HepG2 (cell line): ENCODE results near the gene PHACTR1. TPM values are rescaled to one million over a fixed set of nuclear protein-coding genes. Genes with fewer than 3 reads are reported as not detected.
A peak's percentile ranks its signal among the peaks of the same experiment; 100 is the strongest.

Experiments used
- DPF2 ChIP-seq: sonication (generic); formaldehyde crosslinking; IDR thresholded peaks from 2 replicates; pipeline ENCODE4 v1.4.0; 2020; ENCODE audit warnings: mild to moderate bottlenecking, low read depth, missing genetic modification reagents, borderline replicate concordance
- HMG20A ChIP-seq: IDR thresholded peaks from 2 replicates; pipeline ENCODE4 v1.6.1; 2016; ENCODE audit warnings: borderline replicate concordance
- MAZ ChIP-seq, 2 experiments: sonication (generic) in 1 of 2; formaldehyde crosslinking in 1 of 2; IDR thresholded peaks; 2 replicates each; pipeline versions ENCODE4 v1.5.0 to v1.6.1; 2012 to 2020; ENCODE audit warnings: low read depth in 2 of 2, mild to moderate bottlenecking in 2 of 2, borderline replicate concordance in 1 of 2, improper control_type of control experiment in 1 of 2, low read length in 1 of 2, missing genetic modification reagents in 1 of 2, moderate library complexity in 1 of 2
- PRDM15 ChIP-seq: sonication (generic); formaldehyde crosslinking; IDR thresholded peaks from 2 replicates; pipeline ENCODE4 v1.4.0; 2020; ENCODE audit warnings: missing genetic modification reagents
- ZNF512B ChIP-seq: sonication (generic); formaldehyde crosslinking; IDR thresholded peaks from 2 replicates; pipeline ENCODE4 v1.5.1; 2020; ENCODE audit warnings: missing genetic modification reagents, mild to moderate bottlenecking, borderline replicate concordance
- ZNF7 ChIP-seq: IDR thresholded peaks from 2 replicates; pipeline ENCODE4 v1.6.1; 2016; ENCODE audit warnings: missing biosample characterization, missing genetic modification reagents
- polyA plus RNA-seq, 8 experiments: library from polyadenylated mRNA; depleted of rRNA in 3 of 8; stranded (reverse) in 7 of 8; unstranded in 1 of 8; fragments of >200 nt; fragmentation: Illumina TruSeq in 4 of 8; extraction: Trizol in 4 of 8; gene quantifications; 2 replicates each; pipeline versions ENCODE4 v1.2.1 to v1.2.3, GENCODE V29; 2011 to 2016; ENCODE audit warnings: low read depth in 4 of 8, missing spikeins in 1 of 8, mixed read lengths in 1 of 8; ENCODE audit not compliant: insufficient read depth in 1 of 8
- total RNA-seq, 5 experiments: library from RNA; depleted of rRNA; stranded (reverse); fragments of >200 nt; fragmentation: Illumina TruSeq; extraction: Trizol; gene quantifications; 2 replicates each; pipeline ENCODE4 v1.2.3, GENCODE V29; 2016; ENCODE audit warnings: low read depth in 1 of 5
- TF ChIP-seq, protein P1 (sequence below): sonication (generic); formaldehyde crosslinking; IDR thresholded peaks from 2 replicates; pipeline ENCODE4 v1.4.0; 2020; ENCODE audit warnings: mild to moderate bottlenecking, missing genetic modification reagents
- TF ChIP-seq, protein P2 (sequence below): sonication (generic); formaldehyde crosslinking; IDR thresholded peaks from 2 replicates; pipeline ENCODE4 v1.5.0; 2020; ENCODE audit warnings: mild to moderate bottlenecking, missing genetic modification reagents, borderline replicate concordance

The PHACTR1 gene
- total and polyA plus RNA-seq, 2 of the 13 experiments (the other 11 are each of a cell fraction or from before 2014, with no cell fraction given): 0.09 TPM; not detected in 1

GRCh38 chr6:13289789-13290318, 573.3 kb downstream of the PHACTR1 start (continued):
- TF ChIP-seq, protein P1, sequence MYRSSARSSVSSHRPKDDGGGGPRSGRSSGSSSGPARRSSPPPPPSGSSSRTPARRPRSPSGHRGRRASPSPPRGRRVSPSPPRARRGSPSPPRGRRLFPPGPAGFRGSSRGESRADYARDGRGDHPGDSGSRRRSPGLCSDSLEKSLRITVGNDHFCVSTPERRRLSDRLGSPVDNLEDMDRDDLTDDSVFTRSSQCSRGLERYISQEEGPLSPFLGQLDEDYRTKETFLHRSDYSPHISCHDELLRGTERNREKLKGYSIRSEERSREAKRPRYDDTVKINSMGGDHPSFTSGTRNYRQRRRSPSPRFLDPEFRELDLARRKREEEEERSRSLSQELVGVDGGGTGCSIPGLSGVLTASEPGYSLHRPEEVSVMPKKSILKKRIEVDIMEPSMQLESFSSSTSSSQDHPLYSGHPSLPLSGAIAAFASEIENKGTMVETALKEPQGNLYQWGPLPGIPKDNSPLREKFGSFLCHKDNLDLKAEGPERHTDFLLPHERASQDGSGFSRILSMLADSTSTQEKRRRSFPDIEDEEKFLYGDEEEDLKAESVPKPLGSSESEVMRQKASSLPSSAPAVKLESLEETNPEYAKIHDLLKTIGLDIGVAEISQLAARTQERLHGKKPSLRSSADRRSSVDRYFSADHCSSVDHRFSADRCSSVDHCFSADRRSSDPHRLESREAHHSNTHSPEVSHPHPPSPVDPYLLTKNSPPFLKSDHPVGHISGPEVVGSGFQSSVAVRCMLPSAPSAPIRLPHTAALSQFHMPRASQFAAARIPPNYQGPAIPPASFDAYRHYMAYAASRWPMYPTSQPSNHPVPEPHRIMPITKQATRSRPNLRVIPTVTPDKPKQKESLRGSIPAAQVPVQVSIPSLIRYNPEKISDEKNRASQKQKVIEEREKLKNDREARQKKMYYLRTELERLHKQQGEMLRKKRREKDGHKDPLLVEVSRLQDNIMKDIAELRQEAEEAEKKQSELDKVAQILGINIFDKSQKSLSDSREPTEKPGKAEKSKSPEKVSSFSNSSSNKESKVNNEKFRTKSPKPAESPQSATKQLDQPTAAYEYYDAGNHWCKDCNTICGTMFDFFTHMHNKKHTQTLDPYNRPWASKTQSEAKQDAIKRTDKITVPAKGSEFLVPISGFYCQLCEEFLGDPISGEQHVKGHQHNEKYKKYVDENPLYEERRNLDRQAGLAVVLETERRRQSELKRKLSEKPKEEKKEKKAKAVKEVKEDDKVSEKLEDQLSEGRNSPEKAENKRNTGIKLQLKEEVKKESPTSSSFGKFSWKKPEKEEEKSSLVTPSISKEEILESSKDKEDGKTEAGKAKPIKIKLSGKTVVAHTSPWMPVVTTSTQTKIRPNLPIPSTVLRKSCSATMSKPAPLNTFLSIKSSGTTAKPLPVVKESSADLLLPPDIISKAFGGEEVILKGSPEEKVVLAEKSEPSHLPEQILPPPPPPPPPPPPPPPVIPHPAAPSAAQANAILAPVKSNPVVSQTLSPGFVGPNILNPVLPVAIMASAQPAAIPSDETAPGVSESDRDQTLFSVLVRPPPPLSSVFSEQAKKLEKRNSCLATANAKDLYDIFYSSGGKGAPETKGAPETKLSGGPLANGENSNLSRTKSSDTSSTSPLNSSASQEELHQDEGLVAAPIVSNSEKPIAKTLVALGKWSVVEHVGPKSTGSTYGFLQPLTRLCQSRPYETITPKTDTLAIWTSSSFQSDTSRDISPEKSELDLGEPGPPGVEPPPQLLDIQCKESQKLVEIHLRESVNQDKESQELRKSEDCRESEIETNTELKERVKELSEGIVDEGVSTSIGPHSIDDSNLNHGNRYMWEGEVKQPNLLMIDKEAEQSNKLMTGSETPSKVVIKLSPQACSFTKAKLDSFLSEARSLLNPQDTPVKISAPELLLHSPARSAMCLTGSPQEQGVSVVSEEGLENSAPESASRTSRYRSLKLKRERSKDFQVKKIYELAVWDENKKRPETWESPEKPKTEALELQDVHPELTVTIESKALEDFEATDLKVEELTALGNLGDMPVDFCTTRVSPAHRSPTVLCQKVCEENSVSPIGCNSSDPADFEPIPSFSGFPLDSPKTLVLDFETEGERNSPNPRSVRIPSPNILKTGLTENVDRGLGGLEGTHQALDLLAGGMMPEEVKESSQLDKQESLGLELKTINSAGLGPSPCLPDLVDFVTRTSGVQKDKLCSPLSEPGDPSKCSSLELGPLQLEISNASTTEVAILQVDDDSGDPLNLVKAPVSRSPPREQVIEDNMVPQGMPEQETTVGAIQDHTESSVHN (CRISPR knock-in tag): no peak
- no peak for TF ChIP-seq PRDM15 (CRISPR knock-in tag)
- TF ChIP-seq, protein P2, sequence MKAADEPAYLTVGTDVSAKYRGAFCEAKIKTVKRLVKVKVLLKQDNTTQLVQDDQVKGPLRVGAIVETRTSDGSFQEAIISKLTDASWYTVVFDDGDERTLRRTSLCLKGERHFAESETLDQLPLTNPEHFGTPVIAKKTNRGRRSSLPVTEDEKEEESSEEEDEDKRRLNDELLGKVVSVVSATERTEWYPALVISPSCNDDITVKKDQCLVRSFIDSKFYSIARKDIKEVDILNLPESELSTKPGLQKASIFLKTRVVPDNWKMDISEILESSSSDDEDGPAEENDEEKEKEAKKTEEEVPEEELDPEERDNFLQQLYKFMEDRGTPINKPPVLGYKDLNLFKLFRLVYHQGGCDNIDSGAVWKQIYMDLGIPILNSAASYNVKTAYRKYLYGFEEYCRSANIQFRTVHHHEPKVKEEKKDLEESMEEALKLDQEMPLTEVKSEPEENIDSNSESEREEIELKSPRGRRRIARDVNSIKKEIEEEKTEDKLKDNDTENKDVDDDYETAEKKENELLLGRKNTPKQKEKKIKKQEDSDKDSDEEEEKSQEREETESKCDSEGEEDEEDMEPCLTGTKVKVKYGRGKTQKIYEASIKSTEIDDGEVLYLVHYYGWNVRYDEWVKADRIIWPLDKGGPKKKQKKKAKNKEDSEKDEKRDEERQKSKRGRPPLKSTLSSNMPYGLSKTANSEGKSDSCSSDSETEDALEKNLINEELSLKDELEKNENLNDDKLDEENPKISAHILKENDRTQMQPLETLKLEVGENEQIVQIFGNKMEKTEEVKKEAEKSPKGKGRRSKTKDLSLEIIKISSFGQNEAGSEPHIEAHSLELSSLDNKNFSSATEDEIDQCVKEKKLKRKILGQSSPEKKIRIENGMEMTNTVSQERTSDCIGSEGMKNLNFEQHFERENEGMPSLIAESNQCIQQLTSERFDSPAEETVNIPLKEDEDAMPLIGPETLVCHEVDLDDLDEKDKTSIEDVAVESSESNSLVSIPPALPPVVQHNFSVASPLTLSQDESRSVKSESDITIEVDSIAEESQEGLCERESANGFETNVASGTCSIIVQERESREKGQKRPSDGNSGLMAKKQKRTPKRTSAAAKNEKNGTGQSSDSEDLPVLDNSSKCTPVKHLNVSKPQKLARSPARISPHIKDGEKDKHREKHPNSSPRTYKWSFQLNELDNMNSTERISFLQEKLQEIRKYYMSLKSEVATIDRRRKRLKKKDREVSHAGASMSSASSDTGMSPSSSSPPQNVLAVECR (CRISPR knock-in tag): peak; percentile 54; the same call in 1 of the 2 replicates
- no peak for TF ChIP-seq ZNF7 (CRISPR knock-in tag)
- no peak for TF ChIP-seq ZNF512B
- peak; percentile 79 for TF ChIP-seq DPF2
- peak; percentile 74; the same call in 1 of the 2 replicates for TF ChIP-seq HMG20A (CRISPR knock-in tag)
- no peak for TF ChIP-seq MAZ (IDR thresholded peaks at IDR 0.05; ENCODE audit: borderline replicate concordance, low read depth, low read length)
- TF ChIP-seq MAZ (CRISPR knock-in tag; IDR thresholded peaks at IDR 0.05; ENCODE audit: low read depth): no peak
